CD8-positive, alpha-beta memory T cell (primary cell): ENCODE data around the gene BBS4. TPM values are rescaled to one million over a fixed set of nuclear protein-coding genes. Genes with fewer than 3 reads are reported as not detected.
"Not testable (repeated sequence)": the region's sequence is repeated elsewhere in the genome, so short reads cannot be mapped to it uniquely, and the experiment has no call there.

Experiments
- CTCF ChIA-PET: fragments of 350-600 bp; sonication (Branson Sonifier 250); formaldehyde crosslinking; loops from one replicate; lab custom pipeline; 2021; ENCODE audit warnings: antibody characterized with exemption; lab: Charles Lee
- POLR2A ChIA-PET: fragments of 350-600 bp; sonication (Branson Sonifier 250); formaldehyde crosslinking; loops from one replicate; lab custom pipeline; 2021; ENCODE audit warnings: antibody characterized with exemption; lab: Charles Lee
- DNase-seq, 5 donors: peaks; one replicate each; pipeline versions ENCODE4 v3.0.0 to v3.0.0-alpha.2; 2020 to 2022; ENCODE audit warnings: mixed read lengths in 1 of 5
- H3K27ac ChIP-seq: one replicate; pipeline ENCODE4 v1.7.0; 2013; ENCODE audit warnings: low read depth, mild to moderate bottlenecking, low read length, moderate library complexity
- H3K27me3 ChIP-seq: 2 replicates; pipeline ENCODE4 v1.7.0; 2013; ENCODE audit warnings: low read length, mild to moderate bottlenecking; ENCODE audit not compliant: insufficient read depth, poor library complexity, severe bottlenecking
- H3K36me3 ChIP-seq: 2 replicates; pipeline ENCODE4 v1.7.0; 2013; ENCODE audit warnings: mild to moderate bottlenecking, low read length, moderate library complexity; ENCODE audit not compliant: insufficient read depth
- H3K4me1 ChIP-seq: 2 replicates; pipeline ENCODE4 v1.7.0; 2013; ENCODE audit warnings: mild to moderate bottlenecking, low read length, moderate library complexity; ENCODE audit not compliant: insufficient read depth
- H3K4me3 ChIP-seq: 2 replicates; pipeline ENCODE4 v1.7.0; 2013; ENCODE audit warnings: mild to moderate bottlenecking, low read length
- H3K9me3 ChIP-seq: 2 replicates; pipeline ENCODE4 v1.7.0; 2013; ENCODE audit warnings: mild to moderate bottlenecking, low read length
- H3K27ac Mint-ChIP-seq, 8 donors: one replicate each; pipeline ENCODE4 v1.8.0; 2020 to 2021; ENCODE audit warnings: mixed read lengths in 8 of 8, mild to moderate bottlenecking in 6 of 8, inconsistent platforms in 3 of 8, moderate library complexity in 3 of 8
- H3K27me3 Mint-ChIP-seq, 2 donors: one replicate each; pipeline ENCODE4 v1.8.0; 2020 to 2021; ENCODE audit warnings: mixed read lengths in 2 of 2, mild to moderate bottlenecking in 1 of 2, moderate library complexity in 1 of 2
- H3K36me3 Mint-ChIP-seq, 3 donors: one replicate each; pipeline ENCODE4 v1.8.0; 2020 to 2021; ENCODE audit warnings: mixed read lengths in 3 of 3, inconsistent platforms in 1 of 3, mild to moderate bottlenecking in 1 of 3
- H3K4me1 Mint-ChIP-seq, 3 donors: one replicate each; pipeline ENCODE4 v1.8.0; 2020 to 2021; ENCODE audit warnings: mixed read lengths in 3 of 3, inconsistent platforms in 1 of 3, mild to moderate bottlenecking in 1 of 3
- H3K4me3 Mint-ChIP-seq, 7 donors: one replicate each; pipeline ENCODE4 v1.8.0; 2020 to 2021; ENCODE audit warnings: mixed read lengths in 7 of 7, mild to moderate bottlenecking in 6 of 7, moderate library complexity in 4 of 7, inconsistent platforms in 2 of 7
- H3K9me3 Mint-ChIP-seq, 5 donors: one replicate each; pipeline ENCODE4 v1.8.0; 2020 to 2022; ENCODE audit warnings: mixed read lengths in 5 of 5, mild to moderate bottlenecking in 3 of 5, moderate library complexity in 2 of 5, inconsistent platforms in 1 of 5
- polyA plus RNA-seq: library from polyadenylated mRNA; unstranded; fragments of 300-500 nt; fragmentation: Illumina TruSeq; gene quantifications from one replicate; pipeline ENCODE4 v1.2.3, GENCODE V29; 2021
- total RNA-seq, 2 experiments: library from RNA; stranded (reverse); gene quantifications; one replicate each; pipeline ENCODE4 v1.2.3, GENCODE V29; 2021

The BBS4 gene
- total and polyA plus RNA-seq, 3 experiments from 2014 or later, result 12.0 to 17.3 (median 12.4) TPM

DNA sequence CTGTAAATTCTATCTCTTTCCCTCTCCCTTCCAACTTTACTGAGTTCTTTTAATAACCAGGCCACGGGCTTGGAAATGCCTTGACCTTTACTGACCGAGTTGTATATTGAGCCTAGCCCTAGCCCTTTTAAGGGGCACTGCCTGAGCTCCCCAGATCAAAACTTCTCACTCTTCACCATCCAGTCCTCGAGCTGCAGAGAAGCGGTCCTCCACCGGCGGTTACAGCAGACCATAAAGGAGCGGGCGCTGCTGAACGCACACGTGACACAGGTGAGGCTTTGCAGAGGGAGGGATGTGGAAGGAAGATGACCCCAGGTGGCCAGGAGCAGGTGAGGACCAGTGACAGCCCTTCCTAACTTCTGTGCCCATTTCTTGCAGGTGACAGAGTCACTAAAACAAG, 24.9 kb upstream of the BBS4 start:
- H3K4me1 ChIP-seq, H3K4me1 Mint-ChIP-seq, H3K9me3 Mint-ChIP-seq, H3K27me3 ChIP-seq, DNase-seq, POLR2A ChIA-PET, H3K27ac Mint-ChIP-seq, H3K27me3 Mint-ChIP-seq, H3K36me3 ChIP-seq, H3K9me3 ChIP-seq, H3K4me3 ChIP-seq, H3K36me3 Mint-ChIP-seq, CTCF ChIA-PET, H3K4me3 Mint-ChIP-seq, H3K27ac ChIP-seq: not testable (repeated sequence)

- H3K27me3 ChIP-seq, H3K4me3 ChIP-seq, H3K4me1 ChIP-seq, H3K27ac Mint-ChIP-seq, H3K9me3 ChIP-seq, H3K36me3 ChIP-seq, H3K36me3 Mint-ChIP-seq, DNase-seq, H3K27me3 Mint-ChIP-seq, H3K4me3 Mint-ChIP-seq, POLR2A ChIA-PET, H3K9me3 Mint-ChIP-seq, H3K4me1 Mint-ChIP-seq, H3K27ac ChIP-seq, CTCF ChIA-PET: not testable (repeated sequence)
Observed at GRCh38 chr15:72663931-72664330, 22.1 kb upstream of the BBS4 start.

DNA sequence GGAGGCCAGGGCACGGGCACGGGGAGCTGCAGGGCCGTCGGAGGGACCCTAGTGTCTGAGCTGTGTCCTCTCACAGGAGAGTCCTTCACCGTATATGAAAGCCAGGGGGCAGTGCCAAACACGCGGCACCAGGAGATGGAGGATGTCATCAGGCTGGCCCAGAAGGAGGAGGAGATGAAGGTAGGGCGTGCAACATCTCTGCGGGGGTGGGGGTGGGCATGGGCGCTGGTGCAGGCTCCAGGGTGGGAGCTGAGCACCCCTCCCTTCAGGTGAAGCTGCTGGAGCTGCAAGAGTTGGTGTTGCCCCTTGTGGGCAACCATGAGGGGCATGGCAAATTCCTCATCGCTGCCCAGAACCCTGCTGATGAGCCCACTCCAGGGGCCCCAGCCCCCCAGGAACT, 20.3 kb upstream of the BBS4 start:
- H3K27me3 ChIP-seq, H3K4me3 ChIP-seq, CTCF ChIA-PET, H3K27me3 Mint-ChIP-seq, DNase-seq, H3K27ac Mint-ChIP-seq, H3K36me3 ChIP-seq, H3K4me1 ChIP-seq, H3K9me3 ChIP-seq, H3K27ac ChIP-seq, POLR2A ChIA-PET, H3K4me3 Mint-ChIP-seq, H3K4me1 Mint-ChIP-seq, H3K36me3 Mint-ChIP-seq, H3K9me3 Mint-ChIP-seq: not testable (repeated sequence)

DNA sequence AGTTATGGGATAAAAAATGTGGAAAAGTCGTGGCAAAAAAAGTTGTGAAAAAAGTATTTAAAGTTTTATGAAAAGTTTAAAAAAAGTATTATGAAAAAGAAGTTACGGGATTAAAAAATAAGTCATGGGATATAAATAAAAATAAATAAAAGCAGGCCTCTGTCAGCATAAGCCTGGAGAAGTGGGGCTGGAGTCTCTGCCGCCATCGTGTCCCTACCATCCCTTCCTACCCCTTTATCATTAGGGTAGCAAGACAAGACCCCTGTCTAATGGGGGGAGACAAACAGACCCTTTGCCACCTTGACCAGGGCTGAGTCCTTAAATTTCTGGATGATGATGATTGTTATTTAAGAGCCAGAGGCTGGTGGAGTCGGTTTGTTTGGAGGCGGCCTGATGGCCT, 16.2 kb upstream of the BBS4 start:
- H3K4me1 Mint-ChIP-seq, H3K9me3 Mint-ChIP-seq, H3K27ac Mint-ChIP-seq, POLR2A ChIA-PET, H3K27ac ChIP-seq, H3K4me3 Mint-ChIP-seq, H3K27me3 ChIP-seq, H3K36me3 ChIP-seq, DNase-seq, H3K4me1 ChIP-seq, CTCF ChIA-PET, H3K4me3 ChIP-seq, H3K36me3 Mint-ChIP-seq, H3K9me3 ChIP-seq: not testable (repeated sequence)
- H3K27me3 Mint-ChIP-seq, result peaks cover 0 to 16% of the 10 kb centered on the region in 2 donors

- H3K27ac ChIP-seq, H3K36me3 Mint-ChIP-seq, H3K9me3 Mint-ChIP-seq, H3K36me3 ChIP-seq, H3K27me3 ChIP-seq, H3K4me1 Mint-ChIP-seq, H3K4me1 ChIP-seq, H3K9me3 ChIP-seq: not testable (repeated sequence)
- H3K4me3 ChIP-seq, result peak overlapping the region; percentile 30
- DNase-seq, result peak; percentile 54 to 78 (median 64)
- ChIA-PET CTCF (interaction anchor here (1.2 to 2.0 kb wide), 8 partner anchors 9 to 471 kb away, joined by 3 to 19 read pairs (median 6); partner anchors contain the start of genes BBS4 and HIGD2B), POLR2A (interaction anchor here (0.7 kb wide), 1 partner anchor 406 kb away, joined by 3 read pairs; no protein-coding TSS in a partner anchor)
- Mint-ChIP-seq H3K4me3 (peak overlapping the region; percentile 2 to 92 (median 76)), H3K27ac (peak overlapping the region in 3 of 8 donors; percentile 43 to 86 (median 78)), H3K27me3 (peaks cover 0 to 18% of the 10 kb centered on the region in 2 donors)
Observed at GRCh38 chr15:72670656-72671352, 15.2 kb upstream of the BBS4 start.

DNA sequence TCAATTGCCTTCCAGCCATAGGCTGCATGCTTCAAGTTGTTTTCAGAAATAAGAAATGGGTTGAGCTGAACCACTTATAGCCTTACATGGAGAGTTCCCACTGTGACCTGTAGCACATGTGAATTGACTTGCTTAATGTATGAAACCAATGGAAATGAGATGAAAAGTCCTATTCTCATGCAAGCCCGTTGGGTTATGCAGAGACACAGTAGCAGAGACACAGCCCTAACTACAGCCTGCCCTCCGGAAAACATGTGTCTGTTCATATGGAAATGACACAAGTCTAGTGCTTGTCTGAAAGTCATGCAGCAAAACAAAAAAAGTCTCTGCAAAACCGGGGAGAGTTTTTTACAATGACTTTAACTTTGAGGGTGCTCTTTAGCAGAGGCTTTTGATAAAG, 14.5 kb upstream of the BBS4 start:
- peaks cover 3 to 7% (median 6%) of the 10 kb centered on the region in 3 donors for H3K4me1 Mint-ChIP-seq
- ChIA-PET POLR2A (interaction anchor here (0.7 kb wide), 2 partner anchors 195 to 407 kb away, joined by 3 read pairs; no protein-coding TSS in a partner anchor), CTCF (interaction anchor here (1.2 to 2.0 kb wide), 8 partner anchors 8 to 472 kb away, joined by 3 to 19 read pairs (median 6); partner anchors contain the start of genes BBS4 and HIGD2B)
- peak overlapping the region in 1 of 7 donors; percentile 18 for H3K4me3 Mint-ChIP-seq
- no peaks in the 10 kb centered on the region for H3K9me3 Mint-ChIP-seq
- Histone ChIP-seq H3K9me3 (no peaks in the 10 kb centered on the region), H3K36me3 (no peaks in the 10 kb centered on the region), H3K27ac (no peak overlapping the region), H3K27me3 (no peaks in the 10 kb centered on the region), H3K4me3 (no peak overlapping the region), H3K4me1 (no peaks in the 10 kb centered on the region)
- DNase-seq, result no peak
- H3K27ac Mint-ChIP-seq, result no peak overlapping the region
- H3K36me3 Mint-ChIP-seq, result no peaks in the 10 kb centered on the region
- H3K27me3 Mint-ChIP-seq, result peaks cover 0 to 23% of the 10 kb centered on the region in 2 donors

- H3K9me3 Mint-ChIP-seq, result no peaks in the 10 kb centered on the region
- H3K27ac Mint-ChIP-seq, result no peak overlapping the region
- H3K4me3 Mint-ChIP-seq, result no peak overlapping the region
- no peaks in the 10 kb centered on the region for H3K4me1 ChIP-seq
- no peak overlapping the region for H3K4me3 ChIP-seq
- no peak for DNase-seq
- H3K9me3 ChIP-seq, result no peaks in the 10 kb centered on the region
- H3K36me3 Mint-ChIP-seq, result no peaks in the 10 kb centered on the region
- H3K27me3 Mint-ChIP-seq, result peaks cover 10 to 37% of the 10 kb centered on the region in 2 donors
- H3K27ac ChIP-seq, result no peak overlapping the region
- POLR2A ChIA-PET, result no interaction called here
- no peaks in the 10 kb centered on the region for H3K27me3 ChIP-seq
- CTCF ChIA-PET, result no interaction called here
- H3K36me3 ChIP-seq, result no peaks in the 10 kb centered on the region
- H3K4me1 Mint-ChIP-seq, result no peaks in the 10 kb centered on the region
Observed at GRCh38 chr15:72676838-72677237, 9.2 kb upstream of the BBS4 start.

- H3K9me3 Mint-ChIP-seq, result no peaks in the 10 kb centered on the region
- no peak overlapping the region for H3K4me3 Mint-ChIP-seq
- no peaks in the 10 kb centered on the region for H3K9me3 ChIP-seq
- H3K4me1 Mint-ChIP-seq, result peaks cover 8 to 11% (median 9%) of the 10 kb centered on the region in 3 donors
- peaks cover 10 to 23% of the 10 kb centered on the region in 2 donors for H3K27me3 Mint-ChIP-seq
- H3K27ac Mint-ChIP-seq, result peak overlapping the region in 1 of 8 donors; percentile 71
- H3K36me3 ChIP-seq, result no peaks in the 10 kb centered on the region
- H3K4me1 ChIP-seq, result peaks cover 7% of the 10 kb centered on the region
- no peak overlapping the region for H3K4me3 ChIP-seq
- CTCF ChIA-PET, result interaction anchor here (1.4 kb wide), 1 partner anchor 10 kb away, joined by 6 read pairs; no protein-coding TSS in a partner anchor
- POLR2A ChIA-PET, result no interaction called here
- no peaks in the 10 kb centered on the region for H3K27me3 ChIP-seq
- no peak for DNase-seq
- no peak overlapping the region for H3K27ac ChIP-seq
- peaks cover 0 to 4% (median 0%) of the 10 kb centered on the region in 3 donors for H3K36me3 Mint-ChIP-seq
Observed at GRCh38 chr15:72680931-72681330, 5.1 kb upstream of the BBS4 start.
